HepG2 (cell line): ENCODE measurements around the gene DGAT2. TPM values are rescaled to one million over a fixed set of nuclear protein-coding genes. Genes with fewer than 3 reads are reported as not detected.

Source experiments
- ATAC-seq: fragments of 200-7000 bp; cut with Tn5 transposase; 3 replicates; pipeline ENCODE4 v1.9.1; 2020; ENCODE audit warnings: mild to moderate bottlenecking, moderate library complexity
- BruUV-seq: library from RNA; stranded (reverse); fragments of 400-500 nt; replicated peaks from 2 replicates; lab custom pipeline; 2021; lab: Mats Ljungman, UMichigan
- CTCF ChIA-PET: fragments of 300-600 bp; formaldehyde crosslinking; extraction: SDS; loops from one replicate; lab custom pipeline; 2021; ENCODE audit warnings: low total read pairs, inconsistent platforms, low intra/inter-chr PET ratio; lab: Yijun Ruan, JAX
- POLR2A ChIA-PET: fragments of 350-600 bp; sonication (Branson Sonifier 250); formaldehyde crosslinking; loops from one replicate; lab custom pipeline; 2020; ENCODE audit warnings: antibody characterized with exemption, inconsistent platforms; lab: Yijun Ruan, JAX
- DNase-seq: peaks from one replicate; pipeline ENCODE4 v3.0.0-alpha.2; 2015; ENCODE audit warnings: low spot score
- FAIRE-seq: peaks from 3 replicates; lab custom pipeline; 2011; peaks lifted over from hg19 to GRCh38; lab: Jason Lieb, UNC
- H2AFZ ChIP-seq: one replicate; pipeline ENCODE4 v1.6.1; 2011; ENCODE audit warnings: low read length, inconsistent platforms
- H3K27ac ChIP-seq: fragments of 300-600 bp; 3 replicates; pipeline ENCODE4 v1.8.0; 2011; ENCODE audit warnings: mixed run types, mild to moderate bottlenecking, mixed read lengths, low read length, inconsistent platforms; ENCODE audit not compliant: insufficient read depth; ENCODE audit errors: extremely low read length
- H3K27me3 ChIP-seq, 2 experiments: fragments of 200-600 bp in 1 of 2; 2 replicates in 1 of 2; 3 replicates in 1 of 2; pipeline versions ENCODE4 v1.6.0 to v1.8.0; 2011; ENCODE audit warnings: low read length in 2 of 2, mild to moderate bottlenecking in 2 of 2, moderate library complexity in 2 of 2, inconsistent platforms in 1 of 2; ENCODE audit not compliant: insufficient read depth in 2 of 2, control insufficient read depth in 1 of 2
- H3K36me3 ChIP-seq, 2 experiments: fragments of 200-600 bp in 1 of 2; replicated peaks in 1 of 2; 2 replicates in 1 of 2; 3 replicates in 1 of 2; pipeline versions ENCODE4 v1.5.1 to v1.8.0; 2011; ENCODE audit warnings: low read length in 2 of 2, inconsistent platforms in 1 of 2; ENCODE audit not compliant: insufficient read depth in 2 of 2, control insufficient read depth in 1 of 2
- H3K4me1 ChIP-seq: 2 replicates; pipeline ENCODE4 v1.5.1; 2012; ENCODE audit warnings: low read length, inconsistent platforms; ENCODE audit not compliant: insufficient read depth
- H3K4me2 ChIP-seq: 2 replicates; pipeline ENCODE4 v1.6.0; 2011; ENCODE audit warnings: low read depth, low read length, inconsistent platforms
- H3K4me3 ChIP-seq, 3 experiments: fragments of 200-600 bp in 1 of 3; sonication (generic), shearing (Covaris generic) in 1 of 3; replicated peaks in 1 of 3; 2 replicates each; pipeline ENCODE4 v1.5.1; 2011 to 2016; ENCODE audit warnings: low read length in 3 of 3, inconsistent platforms in 2 of 3, low read depth in 2 of 3, mild to moderate bottlenecking in 2 of 3, control low read depth in 1 of 3, mixed read lengths in 1 of 3; ENCODE audit not compliant: insufficient read depth in 1 of 3
- H3K79me2 ChIP-seq: one replicate; pipeline ENCODE4 v1.6.1; 2011; ENCODE audit warnings: low read length, inconsistent platforms; ENCODE audit not compliant: insufficient read depth
- H3K9ac ChIP-seq: 2 replicates; pipeline ENCODE4 v1.6.0; 2011; ENCODE audit warnings: mild to moderate bottlenecking, low read depth, low read length, inconsistent platforms; ENCODE audit not compliant: insufficient read depth
- H3K9me3 ChIP-seq: 2 replicates; pipeline ENCODE4 v1.5.1; 2012; ENCODE audit warnings: mild to moderate bottlenecking, low read length
- H4K20me1 ChIP-seq: 2 replicates; pipeline ENCODE4 v1.6.0; 2011; ENCODE audit warnings: inconsistent platforms, mild to moderate bottlenecking, low read length, moderate library complexity; ENCODE audit not compliant: insufficient read depth
- ARNT ChIP-seq: fragments of 450-650 bp; IDR thresholded peaks from 2 replicates; pipeline ENCODE4 v1.6.1; 2017
- CCAR2 ChIP-seq: fragments of 200-400 bp; formaldehyde crosslinking; optimal IDR thresholded peaks from 2 replicates; pipeline ENCODE3; 2018; ENCODE audit warnings: low read depth, mild to moderate bottlenecking, low read length, moderate library complexity
- CREB1 ChIP-seq, 2 experiments: fragments of 450-650 bp in 1 of 2; IDR thresholded peaks; 2 replicates each; pipeline ENCODE4 v1.6.1; 2016 to 2017; ENCODE audit warnings: control low read depth in 1 of 2, mild to moderate bottlenecking in 1 of 2, missing compliant biosample characterization in 1 of 2, missing genetic modification characterization in 1 of 2
- FOXK2 ChIP-seq: fragments of 450-650 bp; IDR thresholded peaks from 2 replicates; pipeline ENCODE4 v1.6.1; 2016
- FOXP1 ChIP-seq, 2 experiments: fragments of 450-650 bp in 1 of 2; IDR thresholded peaks; 2 replicates each; pipeline ENCODE4 v1.6.1; 2017 to 2018; ENCODE audit warnings: antibody characterized with exemption in 1 of 2
- GATAD2A ChIP-seq: IDR thresholded peaks from 2 replicates; pipeline ENCODE4 v1.6.1; 2016
- NR2F6 ChIP-seq, 2 experiments: IDR thresholded peaks; 2 replicates each; pipeline ENCODE4 v1.6.1; 2016; ENCODE audit warnings: antibody characterized with exemption in 1 of 2, mild to moderate bottlenecking in 1 of 2
- SETDB1 ChIP-seq: sonication (generic); formaldehyde crosslinking; IDR thresholded peaks from 2 replicates; pipeline ENCODE4 v1.5.1; 2020; ENCODE audit warnings: missing genetic modification reagents, mild to moderate bottlenecking, borderline replicate concordance
- ZNF33A ChIP-seq: sonication (generic); formaldehyde crosslinking; IDR thresholded peaks from 2 replicates; pipeline ENCODE4 v1.5.1; 2020; ENCODE audit warnings: missing genetic modification reagents, mild to moderate bottlenecking, moderate library complexity, borderline replicate concordance
- ZNF567 ChIP-seq: sonication (generic); formaldehyde crosslinking; IDR thresholded peaks from 2 replicates; pipeline ENCODE4 v1.8.1; 2023; ENCODE audit warnings: mild to moderate bottlenecking, missing genetic modification reagents, borderline replicate concordance
- ZNF615 ChIP-seq: sonication (generic); formaldehyde crosslinking; IDR thresholded peaks from 2 replicates; pipeline ENCODE4 v1.5.0; 2020; ENCODE audit warnings: mild to moderate bottlenecking, missing genetic modification reagents, borderline replicate concordance
- WGBS: methylation state at CpG from one replicate; pipeline ENCODE4 v1.1.6; 2017; ENCODE audit warnings: low lambda C conversion rate; 5-methylcytosine and 5-hydroxymethylcytosine counted together
- in situ Hi-C: cut with HindIII; loops from 2 replicates; pipeline ENCODE4 v1.10.0; 2017; ENCODE audit warnings: low pct_unique_long_range_greater_than_20kb; ENCODE audit not compliant: extremely low pct_ligation_motif_present
- intact Hi-C: fragments of 100-400 bp; cut with micrococcal nuclease; formaldehyde crosslinking; loops from one replicate; pipeline ENCODE4 v1.10.0; 2022; ENCODE audit not compliant: unreplicated experiment
- polyA plus RNA-seq, 8 experiments: library from polyadenylated mRNA; depleted of rRNA in 3 of 8; stranded (reverse) in 7 of 8; unstranded in 1 of 8; fragments of >200 nt; fragmentation: Illumina TruSeq in 4 of 8; extraction: Trizol in 4 of 8; gene quantifications; 2 replicates each; pipeline versions ENCODE4 v1.2.1 to v1.2.3, GENCODE V29; 2011 to 2016; ENCODE audit warnings: low read depth in 4 of 8, missing spikeins in 1 of 8, mixed read lengths in 1 of 8; ENCODE audit not compliant: insufficient read depth in 1 of 8
- total RNA-seq, 5 experiments: library from RNA; depleted of rRNA; stranded (reverse); fragments of >200 nt; fragmentation: Illumina TruSeq; extraction: Trizol; gene quantifications; 2 replicates each; pipeline ENCODE4 v1.2.3, GENCODE V29; 2016; ENCODE audit warnings: low read depth in 1 of 5
- TF ChIP-seq, protein P1 (sequence below): sonication (generic); formaldehyde crosslinking; IDR thresholded peaks from 2 replicates; pipeline ENCODE4 v1.4.0; 2020; ENCODE audit warnings: missing genetic modification reagents, mild to moderate bottlenecking, borderline replicate concordance
- TF ChIP-seq, protein P2 (sequence below): sonication (generic); formaldehyde crosslinking; IDR thresholded peaks from 2 replicates; pipeline ENCODE4 v1.5.0; 2020; ENCODE audit warnings: missing genetic modification reagents
- TF ChIP-seq, protein P3 (sequence below): IDR thresholded peaks from 2 replicates; pipeline ENCODE4 v1.6.1; 2016
- TF ChIP-seq, protein P4 (sequence below): sonication (generic); formaldehyde crosslinking; IDR thresholded peaks from 2 replicates; pipeline ENCODE4 v1.4.0; 2020; ENCODE audit warnings: missing genetic modification reagents, borderline replicate concordance
- TF ChIP-seq, protein P5 (sequence below): sonication (generic); IDR thresholded peaks from 2 replicates; pipeline ENCODE4 v1.6.1; 2016; ENCODE audit warnings: low read depth, borderline replicate concordance

Gene DGAT2
- total and polyA plus RNA-seq, 2 of the 13 experiments (the other 11 are each of a cell fraction or from before 2014, with no cell fraction given) = 39.0 to 65.6 TPM

DNA sequence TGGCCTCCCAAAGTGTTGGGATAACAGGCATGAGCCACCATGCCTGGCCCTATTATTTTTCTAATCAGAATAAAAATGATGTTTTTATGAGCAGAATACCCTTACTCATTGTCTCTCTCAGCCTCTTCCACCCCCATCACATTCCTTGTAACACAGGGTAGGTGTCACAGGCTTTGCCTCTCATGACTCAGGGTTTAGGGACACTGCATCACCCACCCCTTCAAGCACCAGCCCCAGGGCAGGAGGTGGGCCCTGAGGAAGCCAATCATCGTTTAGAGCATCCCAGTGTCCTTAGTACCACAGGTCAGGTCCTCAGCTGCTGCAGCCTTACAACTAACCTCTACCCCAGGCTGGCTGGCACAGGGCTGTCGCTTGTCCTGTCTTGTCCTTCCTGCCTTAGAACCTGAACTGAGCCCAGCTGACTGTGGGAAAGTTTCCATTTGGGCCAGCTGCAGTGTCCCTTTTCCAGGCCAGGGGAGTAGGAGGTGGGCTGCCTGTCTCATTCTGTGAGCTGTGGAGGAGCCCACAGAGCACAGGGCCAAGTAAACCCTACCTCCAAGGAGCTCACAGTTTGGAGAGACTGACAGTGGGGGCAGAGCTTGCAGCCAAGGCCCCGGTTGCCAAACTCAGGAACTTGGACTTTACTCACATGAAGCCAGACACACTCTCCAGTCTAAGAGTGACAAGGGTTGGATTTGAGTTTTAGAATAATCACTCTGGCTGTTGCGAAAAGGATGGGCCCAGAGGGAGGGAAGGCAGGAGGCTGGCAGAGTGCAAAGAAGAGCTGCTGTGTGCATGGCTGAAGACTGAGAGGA lies 26.9 kb downstream of the DGAT2 start:
- Histone ChIP-seq H3K79me2 (no peaks in the 10 kb centered on the region), H3K27me3 (no peaks in the 10 kb centered on the region), H4K20me1 (no peaks in the 10 kb centered on the region), H3K9me3 (no peaks in the 10 kb centered on the region), H3K4me2 (peak overlapping the region; percentile 56), H3K27ac (peak overlapping the region; percentile 77), H3K36me3 (peaks cover 12 to 50% of the 10 kb centered on the region in 2 experiments; a peak in 4 of 5 replicates), H3K4me1 (peaks cover 77% of the 10 kb centered on the region), H3K9ac (peak overlapping the region; percentile 27; the same call in 1 of the 2 replicates), H2AFZ (no peak overlapping the region), H3K4me3 (no peak overlapping the region)
- no TSS peak for BruUV-seq
- in situ Hi-C loops (no loop called here), intact Hi-C loops (no loop called here)
- ATAC-seq (peak; percentile 80), FAIRE-seq (peak; percentile 97), DNase-seq (peak; percentile 80)
- ChIA-PET CTCF (no interaction called here), POLR2A (interaction anchor here (0.7 to 7.1 kb wide), 8 partner anchors 12 to 75 kb away, joined by 3 to 138 read pairs (median 4); partner anchors contain the start of genes DGAT2 and UVRAG)
- WGBS = 22% methylated on average over 4 of the region's 4 CpGs
- TF ChIP-seq, protein P1, sequence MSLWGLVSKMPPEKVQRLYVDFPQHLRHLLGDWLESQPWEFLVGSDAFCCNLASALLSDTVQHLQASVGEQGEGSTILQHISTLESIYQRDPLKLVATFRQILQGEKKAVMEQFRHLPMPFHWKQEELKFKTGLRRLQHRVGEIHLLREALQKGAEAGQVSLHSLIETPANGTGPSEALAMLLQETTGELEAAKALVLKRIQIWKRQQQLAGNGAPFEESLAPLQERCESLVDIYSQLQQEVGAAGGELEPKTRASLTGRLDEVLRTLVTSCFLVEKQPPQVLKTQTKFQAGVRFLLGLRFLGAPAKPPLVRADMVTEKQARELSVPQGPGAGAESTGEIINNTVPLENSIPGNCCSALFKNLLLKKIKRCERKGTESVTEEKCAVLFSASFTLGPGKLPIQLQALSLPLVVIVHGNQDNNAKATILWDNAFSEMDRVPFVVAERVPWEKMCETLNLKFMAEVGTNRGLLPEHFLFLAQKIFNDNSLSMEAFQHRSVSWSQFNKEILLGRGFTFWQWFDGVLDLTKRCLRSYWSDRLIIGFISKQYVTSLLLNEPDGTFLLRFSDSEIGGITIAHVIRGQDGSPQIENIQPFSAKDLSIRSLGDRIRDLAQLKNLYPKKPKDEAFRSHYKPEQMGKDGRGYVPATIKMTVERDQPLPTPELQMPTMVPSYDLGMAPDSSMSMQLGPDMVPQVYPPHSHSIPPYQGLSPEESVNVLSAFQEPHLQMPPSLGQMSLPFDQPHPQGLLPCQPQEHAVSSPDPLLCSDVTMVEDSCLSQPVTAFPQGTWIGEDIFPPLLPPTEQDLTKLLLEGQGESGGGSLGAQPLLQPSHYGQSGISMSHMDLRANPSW (CRISPR knock-in tag) = no peak
- TF ChIP-seq ZNF567 (CRISPR knock-in tag) = no peak
- TF ChIP-seq, protein P2, sequence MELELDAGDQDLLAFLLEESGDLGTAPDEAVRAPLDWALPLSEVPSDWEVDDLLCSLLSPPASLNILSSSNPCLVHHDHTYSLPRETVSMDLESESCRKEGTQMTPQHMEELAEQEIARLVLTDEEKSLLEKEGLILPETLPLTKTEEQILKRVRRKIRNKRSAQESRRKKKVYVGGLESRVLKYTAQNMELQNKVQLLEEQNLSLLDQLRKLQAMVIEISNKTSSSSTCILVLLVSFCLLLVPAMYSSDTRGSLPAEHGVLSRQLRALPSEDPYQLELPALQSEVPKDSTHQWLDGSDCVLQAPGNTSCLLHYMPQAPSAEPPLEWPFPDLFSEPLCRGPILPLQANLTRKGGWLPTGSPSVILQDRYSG (CRISPR knock-in tag) = no peak
- no peak for TF ChIP-seq FOXK2
- no peak for TF ChIP-seq ZNF33A (CRISPR knock-in tag)
- no peak for TF ChIP-seq ARNT
- TF ChIP-seq, protein P3, sequence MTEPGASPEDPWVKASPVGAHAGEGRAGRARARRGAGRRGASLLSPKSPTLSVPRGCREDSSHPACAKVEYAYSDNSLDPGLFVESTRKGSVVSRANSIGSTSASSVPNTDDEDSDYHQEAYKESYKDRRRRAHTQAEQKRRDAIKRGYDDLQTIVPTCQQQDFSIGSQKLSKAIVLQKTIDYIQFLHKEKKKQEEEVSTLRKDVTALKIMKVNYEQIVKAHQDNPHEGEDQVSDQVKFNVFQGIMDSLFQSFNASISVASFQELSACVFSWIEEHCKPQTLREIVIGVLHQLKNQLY = no peak
- TF ChIP-seq SETDB1 (CRISPR knock-in tag) = no peak
- peak; percentile 71; the same call in 1 of the 2 replicates for TF ChIP-seq GATAD2A (CRISPR knock-in tag)
- TF ChIP-seq CCAR2 = no peak
- TF ChIP-seq, protein P4, sequence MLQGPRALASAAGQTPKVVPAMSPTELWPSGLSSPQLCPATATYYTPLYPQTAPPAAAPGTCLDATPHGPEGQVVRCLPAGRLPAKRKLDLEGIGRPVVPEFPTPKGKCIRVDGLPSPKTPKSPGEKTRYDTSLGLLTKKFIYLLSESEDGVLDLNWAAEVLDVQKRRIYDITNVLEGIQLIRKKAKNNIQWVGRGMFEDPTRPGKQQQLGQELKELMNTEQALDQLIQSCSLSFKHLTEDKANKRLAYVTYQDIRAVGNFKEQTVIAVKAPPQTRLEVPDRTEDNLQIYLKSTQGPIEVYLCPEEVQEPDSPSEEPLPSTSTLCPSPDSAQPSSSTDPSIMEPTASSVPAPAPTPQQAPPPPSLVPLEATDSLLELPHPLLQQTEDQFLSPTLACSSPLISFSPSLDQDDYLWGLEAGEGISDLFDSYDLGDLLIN (CRISPR knock-in tag) = no peak
- TF ChIP-seq CREB1 (IDR thresholded peaks at IDR 0.05) = no peak
- TF ChIP-seq CREB1 (CRISPR knock-in tag; IDR thresholded peaks at IDR 0.05) = no peak
- TF ChIP-seq FOXP1 (IDR thresholded peaks at IDR 0.05) = no peak
- no peak for TF ChIP-seq FOXP1 (CRISPR knock-in tag; IDR thresholded peaks at IDR 0.05)
- no peak for TF ChIP-seq ZNF615 (CRISPR knock-in tag)
- TF ChIP-seq, protein P5, sequence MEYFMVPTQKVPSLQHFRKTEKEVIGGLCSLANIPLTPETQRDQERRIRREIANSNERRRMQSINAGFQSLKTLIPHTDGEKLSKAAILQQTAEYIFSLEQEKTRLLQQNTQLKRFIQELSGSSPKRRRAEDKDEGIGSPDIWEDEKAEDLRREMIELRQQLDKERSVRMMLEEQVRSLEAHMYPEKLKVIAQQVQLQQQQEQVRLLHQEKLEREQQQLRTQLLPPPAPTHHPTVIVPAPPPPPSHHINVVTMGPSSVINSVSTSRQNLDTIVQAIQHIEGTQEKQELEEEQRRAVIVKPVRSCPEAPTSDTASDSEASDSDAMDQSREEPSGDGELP = 0 out of 2 replicates have a peak, but pooled peaks have one; percentile 44
- no peak for TF ChIP-seq NR2F6 (IDR thresholded peaks at IDR 0.05)
- peak; percentile 40; the same call in 1 of the 2 replicates for TF ChIP-seq NR2F6 (CRISPR knock-in tag; IDR thresholded peaks at IDR 0.05)
